HEK293T (cell line): ENCODE results near the gene CLDN9.

ENCODE experiments used
- CTCF ChIA-PET: fragments of 350-600 bp; formaldehyde crosslinking; extraction: SDS; loops from one replicate; lab custom pipeline; 2021; ENCODE audit warnings: antibody characterized with exemption, inconsistent platforms; lab: Yijun Ruan, JAX
- POLR2A ChIA-PET: fragments of 350-600 bp; formaldehyde crosslinking; extraction: SDS; loops from one replicate; lab custom pipeline; 2020; ENCODE audit warnings: antibody characterized with exemption, inconsistent platforms; lab: Yijun Ruan, JAX
- DNase-seq: peaks from one replicate; pipeline ENCODE4 v3.0.0; 2012; ENCODE audit warnings: mixed read lengths; ENCODE audit errors: extremely low spot score
- ARNT ChIP-seq: fragments of 450-650 bp; IDR thresholded peaks from 2 replicates; pipeline ENCODE4 v1.6.1; 2017; ENCODE audit warnings: mild to moderate bottlenecking
- BHLHE40 ChIP-seq: fragments of 450-650 bp; IDR thresholded peaks from 2 replicates; pipeline ENCODE4 v1.6.1; 2016; ENCODE audit warnings: mild to moderate bottlenecking, moderate library complexity, borderline replicate concordance
- CTBP1 ChIP-seq: fragments of 450-650 bp; IDR thresholded peaks from 2 replicates; pipeline ENCODE4 v1.6.1; 2016; ENCODE audit warnings: borderline replicate concordance
- ELF4 ChIP-seq: fragments of 450-650 bp; IDR thresholded peaks from 2 replicates; pipeline ENCODE4 v1.6.1; 2017; ENCODE audit warnings: antibody characterized with exemption
- FOXA1 ChIP-seq: fragments of 450-650 bp; IDR thresholded peaks from 2 replicates; pipeline ENCODE4 v1.6.1; 2016; ENCODE audit warnings: mild to moderate bottlenecking
- FOXK2 ChIP-seq: fragments of 450-650 bp; IDR thresholded peaks from 2 replicates; pipeline ENCODE4 v1.6.1; 2016; ENCODE audit warnings: mild to moderate bottlenecking
- FOXM1 ChIP-seq: fragments of 450-650 bp; IDR thresholded peaks from 2 replicates; pipeline ENCODE4 v1.6.1; 2017; ENCODE audit warnings: mild to moderate bottlenecking, borderline replicate concordance
- HDGF ChIP-seq: fragments of 450-650 bp; IDR thresholded peaks from 2 replicates; pipeline ENCODE4 v1.6.1; 2017; ENCODE audit warnings: antibody characterized with exemption, borderline replicate concordance
- L3MBTL2 ChIP-seq: fragments of 450-650 bp; conservative IDR thresholded peaks from 2 replicates; pipeline ENCODE4 v1.6.1; 2016; ENCODE audit warnings: mild to moderate bottlenecking
- LEF1 ChIP-seq: fragments of 450-650 bp; IDR thresholded peaks from 2 replicates; pipeline ENCODE4 v1.6.1; 2017; ENCODE audit warnings: mild to moderate bottlenecking, borderline replicate concordance
- NFRKB ChIP-seq: fragments of 450-650 bp; IDR thresholded peaks from 2 replicates; pipeline ENCODE4 v1.6.1; 2016; ENCODE audit warnings: mild to moderate bottlenecking, moderate library complexity
- PKNOX1 ChIP-seq: fragments of 450-650 bp; IDR thresholded peaks from 2 replicates; pipeline ENCODE4 v1.6.1; 2016
- SP1 ChIP-seq: fragments of 450-650 bp; IDR thresholded peaks from 2 replicates; pipeline ENCODE4 v1.6.1; 2017
- SUZ12 ChIP-seq: fragments of 450-650 bp; IDR thresholded peaks from 2 replicates; pipeline ENCODE4 v1.6.1; 2016; ENCODE audit warnings: mild to moderate bottlenecking
- TARDBP ChIP-seq: fragments of 450-650 bp; IDR thresholded peaks from 2 replicates; pipeline ENCODE4 v1.6.1; 2016
- ZNF384 ChIP-seq: fragments of 450-650 bp; IDR thresholded peaks from 2 replicates; pipeline ENCODE4 v1.6.1; 2016

The CLDN9 gene

GRCh38 chr16:3007059-3007956 lies 5.4 kb upstream of the CLDN9 start:
- CTCF ChIA-PET, result interaction anchor here (1.3 to 1.6 kb wide), 2 partner anchors 11 to 21 kb away, joined by 3 to 10 read pairs; partner anchors contain the start of gene CLDN6
- POLR2A ChIA-PET, result interaction anchor here (0.7 to 5.3 kb wide), 4 partner anchors 14 to 91 kb away, joined by 3 to 60 read pairs (median 4); partner anchors contain the start of genes CLDN6, HCFC1R1, PKMYT1 and THOC6
- DNase-seq, result no peak
- TF ChIP-seq SUZ12 (no peak), L3MBTL2 (no peak)

- CTCF ChIA-PET, result interaction anchor here (1.3 to 1.6 kb wide), 2 partner anchors 10 to 20 kb away, joined by 3 to 10 read pairs; partner anchors contain the start of gene CLDN6
- POLR2A ChIA-PET, result interaction anchor here (0.7 to 5.3 kb wide), 4 partner anchors 13 to 90 kb away, joined by 3 to 60 read pairs (median 4); partner anchors contain the start of genes CLDN6, HCFC1R1, PKMYT1 and THOC6
- DNase-seq, result no peak
- TF ChIP-seq ZNF384 (no peak), SUZ12 (no peak), ELF4 (no peak), SP1 (no peak), FOXK2 (no peak), NFRKB (no peak), HDGF (no peak), FOXA1 (no peak)
Measured at GRCh38 chr16:3007957-3008689, 4.6 kb upstream of the CLDN9 start.

GRCh38 chr16:3008690-3009037 lies 4.1 kb upstream of the CLDN9 start:
- TF ChIP-seq ELF4 (no peak), FOXM1 (no peak), SUZ12 (no peak), FOXA1 (no peak), BHLHE40 (no peak), TARDBP (no peak), LEF1 (no peak), HDGF (no peak), ARNT (no peak), L3MBTL2 (no peak)
- ChIA-PET POLR2A (interaction anchor here (1.9 to 5.3 kb wide), 3 partner anchors 12 to 19 kb away, joined by 5 to 60 read pairs (median 44); partner anchors contain the start of genes CLDN6, HCFC1R1, THOC6 and TNFRSF12A), CTCF (interaction anchor here (1.6 kb wide), 1 partner anchor 10 kb away, joined by 10 read pairs; the partner anchor contains the start of gene CLDN6)
- DNase-seq, result no peak

GRCh38 chr16:3009568-3010390 lies 2.9 kb upstream of the CLDN9 start:
- no peak for DNase-seq
- TF ChIP-seq FOXK2, result no peak
- no peak for TF ChIP-seq NFRKB
- TF ChIP-seq TARDBP, result no peak
- no peak for TF ChIP-seq BHLHE40
- no peak for TF ChIP-seq ARNT
- no peak for TF ChIP-seq PKNOX1
- no peak for TF ChIP-seq FOXM1
- no peak for TF ChIP-seq FOXA1
- no peak for TF ChIP-seq CTBP1
- no peak for TF ChIP-seq L3MBTL2
- no peak for TF ChIP-seq HDGF
- no peak for TF ChIP-seq SP1
- TF ChIP-seq ZNF384, result no peak
- no peak for TF ChIP-seq SUZ12
- TF ChIP-seq LEF1, result no peak
- TF ChIP-seq ELF4, result no peak
- CTCF ChIA-PET, result interaction anchor here (0.6 to 1.7 kb wide), 4 partner anchors 9 to 23 kb away, joined by 3 to 6 read pairs (median 4); no protein-coding TSS in a partner anchor
- POLR2A ChIA-PET, result interaction anchor here (1.3 to 4.3 kb wide), 3 partner anchors 9 to 29 kb away, joined by 3 to 44 read pairs (median 6); partner anchors contain the start of genes CLDN6, HCFC1R1, PKMYT1 and THOC6

- TF ChIP-seq CTBP1 (no peak), SUZ12 (no peak), ZNF384 (no peak), SP1 (no peak), HDGF (no peak), BHLHE40 (no peak), TARDBP (no peak), FOXA1 (no peak), ELF4 (no peak), L3MBTL2 (no peak), ARNT (no peak), NFRKB (no peak), FOXK2 (no peak), FOXM1 (no peak), LEF1 (no peak)
- ChIA-PET CTCF (interaction anchor here (0.7 to 1.7 kb wide), 3 partner anchors 8 to 21 kb away, joined by 3 to 6 read pairs (median 3); no protein-coding TSS in a partner anchor), POLR2A (interaction anchor here (1.3 to 4.3 kb wide), 3 partner anchors 8 to 30 kb away, joined by 3 to 44 read pairs (median 6); partner anchors contain the start of genes CLDN6, HCFC1R1, PKMYT1 and THOC6)
- no peak for DNase-seq
Measured at GRCh38 chr16:3010510-3010909, 2.2 kb upstream of the CLDN9 start.
